Activated naive CD4-positive, alpha-beta T cell treated with anti-CD3 and anti-CD28 coated beads, Interleukin-2, amount 50 U/mL, for 16 hours (primary cell): Measurements from ENCODE around the gene ZBTB26.
A peak's percentile ranks its signal among the peaks of the same experiment; 100 is the strongest.

Experiments used
- DNase-seq: peaks from one replicate; pipeline ENCODE4 v3.0.0-alpha.2; 2020

The ZBTB26 gene, protein sequence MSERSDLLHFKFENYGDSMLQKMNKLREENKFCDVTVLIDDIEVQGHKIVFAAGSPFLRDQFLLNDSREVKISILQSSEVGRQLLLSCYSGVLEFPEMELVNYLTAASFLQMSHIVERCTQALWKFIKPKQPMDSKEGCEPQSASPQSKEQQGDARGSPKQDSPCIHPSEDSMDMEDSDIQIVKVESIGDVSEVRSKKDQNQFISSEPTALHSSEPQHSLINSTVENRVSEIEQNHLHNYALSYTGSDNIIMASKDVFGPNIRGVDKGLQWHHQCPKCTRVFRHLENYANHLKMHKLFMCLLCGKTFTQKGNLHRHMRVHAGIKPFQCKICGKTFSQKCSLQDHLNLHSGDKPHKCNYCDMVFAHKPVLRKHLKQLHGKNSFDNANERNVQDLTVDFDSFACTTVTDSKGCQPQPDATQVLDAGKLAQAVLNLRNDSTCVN

DNA sequence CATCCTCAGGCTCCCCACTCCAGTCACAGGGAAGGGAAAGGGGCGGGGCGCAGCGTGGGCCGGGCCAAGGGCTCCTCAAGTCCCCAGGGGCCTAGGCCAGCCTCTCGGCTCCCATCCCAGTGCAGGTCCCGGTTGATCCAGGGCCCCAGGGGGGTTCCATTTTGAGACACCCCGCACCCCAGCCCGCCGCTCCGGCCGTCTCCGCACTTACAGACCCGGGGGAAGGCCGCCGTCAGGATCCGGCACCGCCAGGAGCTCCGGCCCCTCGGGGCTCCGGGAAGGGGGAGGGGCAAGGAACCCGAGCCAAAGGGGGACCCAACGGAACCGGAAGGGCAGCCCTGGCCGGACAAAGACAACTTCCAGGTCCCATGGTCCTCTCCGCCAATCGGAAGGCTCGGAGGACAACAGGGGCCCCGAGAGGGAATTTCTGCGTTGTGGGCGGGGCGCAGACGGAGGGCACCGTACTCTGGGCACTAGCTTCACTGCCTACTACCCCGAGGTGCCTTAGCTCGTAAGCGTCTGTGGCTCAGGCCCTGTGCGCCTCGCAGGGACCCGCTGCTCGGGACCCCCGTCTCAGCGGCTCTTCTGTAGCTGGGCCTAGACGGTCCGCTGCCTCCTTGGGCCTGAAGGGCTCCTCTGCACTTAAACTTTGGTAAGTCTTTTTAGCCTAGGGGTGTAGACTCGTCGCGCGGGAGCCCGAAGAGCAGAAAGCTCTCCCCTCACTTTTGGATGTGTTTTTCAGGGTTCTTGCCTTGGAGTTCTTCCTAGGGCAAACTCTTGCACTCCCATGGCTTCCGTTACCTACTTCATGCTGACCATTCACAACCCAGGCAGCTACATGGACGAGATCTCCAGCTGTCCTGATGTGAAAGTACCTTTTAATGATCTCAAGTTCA, at the start of gene ZBTB26:
ZBTB26 (minus strand) TSS at position 287 of the 896 bp plus-strand sequence. CDS start 11,578 bp downstream, outside the sequence.
- peak; percentile 88 for DNase-seq

GRCh38 chr9:122978601-122979000, 47.3 kb upstream of the ZBTB26 start:
- DNase-seq, result no peak

DNA sequence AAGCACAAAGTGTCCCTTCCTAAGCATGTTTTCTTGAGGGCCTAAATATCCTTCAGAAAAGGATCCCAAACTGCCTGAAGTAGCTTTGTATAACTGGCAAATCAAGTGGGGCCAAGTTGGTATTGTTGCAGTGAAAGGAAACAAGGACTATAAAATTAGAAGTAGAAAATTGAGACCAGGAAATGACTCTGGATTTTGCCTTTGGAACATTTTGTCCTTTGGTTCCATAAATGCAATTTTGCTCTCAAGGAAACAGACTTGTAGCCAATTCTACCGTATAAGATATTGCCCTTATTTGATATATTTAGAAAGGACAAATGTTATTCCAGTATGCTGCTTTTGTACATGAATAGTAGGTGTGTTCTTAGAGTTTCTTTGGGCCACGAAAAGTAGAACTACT, 43.9 kb upstream of the ZBTB26 start:
- DNase-seq, result no peak

DNA sequence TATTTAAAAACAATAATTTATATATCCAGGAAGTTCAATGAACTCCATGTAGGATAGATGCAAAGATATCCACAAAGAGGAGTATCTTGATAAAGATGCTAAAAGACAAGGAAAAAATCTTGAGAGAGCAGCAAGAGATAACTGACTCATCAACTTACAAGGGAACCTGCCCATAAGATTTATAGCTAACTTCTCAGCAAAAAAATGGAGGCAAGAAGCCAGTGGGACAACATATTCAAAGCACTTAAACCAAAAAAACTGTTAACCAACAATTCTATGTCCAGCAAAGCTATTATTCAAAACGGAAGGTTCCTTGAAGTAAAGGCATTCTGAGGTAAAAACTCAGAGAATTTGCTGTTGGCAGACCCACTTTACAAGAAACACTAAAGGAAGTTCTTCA, 29.8 kb upstream of the ZBTB26 start:
- DNase-seq, result no peak

DNA sequence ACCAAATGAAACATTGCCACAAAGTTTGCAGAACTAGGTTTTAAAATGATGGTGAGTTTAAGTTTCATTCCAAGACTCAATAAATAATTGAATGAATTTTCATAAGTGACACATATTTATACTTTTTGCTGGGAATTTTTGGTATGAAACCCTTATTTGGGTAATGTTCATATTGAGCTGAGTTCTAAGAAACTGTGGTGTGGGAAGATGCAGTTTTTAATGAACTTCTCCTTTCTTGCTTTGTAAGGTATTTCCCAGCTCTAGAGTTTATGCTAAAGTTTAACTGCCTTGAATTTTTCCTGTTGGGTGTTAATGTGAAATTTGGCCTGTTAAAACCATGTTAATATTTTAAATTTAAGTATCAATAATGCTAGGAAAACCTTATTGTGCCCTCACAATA, 24.6 kb upstream of the ZBTB26 start:
- no peak for DNase-seq

DNA sequence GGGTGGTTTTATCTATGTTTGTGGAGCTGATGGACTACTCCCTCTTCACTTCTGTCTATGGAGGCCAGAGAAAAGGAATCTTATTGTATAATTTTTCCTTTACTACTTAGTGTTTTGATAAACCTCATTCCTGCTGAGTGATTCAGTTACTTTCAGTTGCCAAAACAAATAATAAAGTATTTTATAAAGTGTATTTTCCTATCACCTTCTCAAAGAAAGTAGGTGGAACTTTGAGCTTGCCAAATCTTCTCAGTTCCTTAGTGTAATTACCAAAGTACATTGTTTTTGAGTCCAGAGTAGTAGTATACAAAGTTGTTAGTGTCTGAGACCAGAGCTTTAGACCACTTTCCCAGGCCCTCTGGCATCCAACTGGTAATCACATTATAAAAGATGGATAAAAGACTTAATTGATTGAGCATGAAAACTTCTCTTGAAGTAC, 23.0 kb upstream of the ZBTB26 start:
- no peak for DNase-seq

DNA sequence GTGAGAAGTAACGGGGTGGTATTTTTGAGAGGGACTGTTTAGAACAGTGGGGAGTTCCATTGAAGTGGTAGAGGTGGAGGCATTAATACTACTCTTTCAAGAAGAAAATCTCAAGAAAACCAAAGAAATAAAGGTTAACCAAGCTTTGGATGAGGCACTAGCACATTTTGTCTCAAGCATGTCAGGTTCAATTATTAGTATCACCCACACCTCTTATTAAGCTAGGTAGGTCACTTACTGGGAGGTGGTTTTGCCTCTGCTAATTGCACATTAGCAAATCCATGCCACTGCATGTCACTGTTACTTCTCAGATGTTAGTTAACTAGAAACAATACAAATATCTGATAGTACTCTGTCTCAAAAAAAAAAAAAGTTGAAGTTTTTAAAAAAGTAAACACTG, 19.7 kb upstream of the ZBTB26 start:
- DNase-seq, result no peak

DNA sequence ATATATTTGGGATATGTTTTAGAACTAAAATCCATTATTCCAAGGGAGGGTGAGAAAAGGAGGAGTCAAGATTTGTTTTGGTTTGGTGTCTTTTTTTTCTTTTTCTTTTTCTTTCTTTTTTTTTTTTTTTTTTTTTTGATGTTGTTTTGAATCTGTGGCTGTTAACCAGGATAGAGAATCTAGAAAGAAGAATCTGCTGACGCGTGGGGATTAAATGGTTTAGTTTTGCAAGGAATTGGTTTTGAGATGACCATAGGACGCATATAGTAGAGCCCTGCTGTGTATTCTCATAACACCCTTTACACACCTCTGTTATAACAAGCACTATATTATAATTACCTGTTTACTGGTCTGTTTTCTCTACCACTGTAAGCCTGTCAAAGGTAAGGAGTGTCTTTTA, 19.0 kb upstream of the ZBTB26 start:
- no peak for DNase-seq

GRCh38 chr9:122949696-122950095, 18.4 kb upstream of the ZBTB26 start:
- no peak for DNase-seq

DNA sequence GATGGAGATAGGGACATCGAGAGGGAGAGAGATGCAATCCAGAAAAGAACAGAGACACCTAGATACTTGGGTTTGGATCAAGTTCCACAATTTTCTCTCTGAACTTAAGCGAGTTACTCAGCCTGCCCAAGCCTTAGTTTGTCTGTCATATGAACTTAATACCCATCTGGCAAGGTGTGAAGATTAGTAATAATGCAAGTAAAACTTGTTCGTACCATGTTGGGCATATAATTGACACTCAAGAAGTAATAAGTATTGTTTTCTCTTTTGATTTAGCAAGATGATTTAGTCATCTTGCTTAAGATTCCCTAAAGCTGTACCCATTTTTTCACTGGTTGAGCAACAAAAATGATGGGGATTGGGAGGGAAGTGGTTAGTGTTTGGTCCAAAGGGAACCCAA, 17.0 kb upstream of the ZBTB26 start:
- no peak for DNase-seq

DNA sequence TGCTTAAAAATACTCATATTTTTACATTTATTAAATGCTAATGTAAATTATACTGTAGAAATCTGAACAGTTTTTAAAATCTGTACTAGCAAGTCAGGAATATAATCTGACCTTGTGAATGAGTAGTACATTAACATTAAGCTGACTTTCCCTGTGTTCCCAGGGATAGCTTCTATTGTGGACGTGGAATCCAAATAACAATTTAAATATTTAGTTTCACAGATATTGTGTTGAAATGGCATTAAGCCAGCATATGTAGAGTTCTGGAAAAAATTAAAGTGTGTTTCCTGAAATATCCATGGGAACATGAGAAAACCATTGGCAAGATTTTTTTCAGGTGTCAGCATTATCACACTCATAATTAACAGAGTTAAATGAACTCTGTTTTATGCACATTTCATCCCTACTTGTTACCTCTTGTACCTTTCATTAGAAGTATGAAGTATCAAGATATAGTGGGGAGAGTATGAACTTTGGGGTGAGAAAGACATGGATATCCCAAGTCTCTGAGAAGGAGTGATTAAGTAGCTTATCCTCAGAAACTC, 15.2 kb upstream of the ZBTB26 start:
- DNase-seq, result no peak

DNA sequence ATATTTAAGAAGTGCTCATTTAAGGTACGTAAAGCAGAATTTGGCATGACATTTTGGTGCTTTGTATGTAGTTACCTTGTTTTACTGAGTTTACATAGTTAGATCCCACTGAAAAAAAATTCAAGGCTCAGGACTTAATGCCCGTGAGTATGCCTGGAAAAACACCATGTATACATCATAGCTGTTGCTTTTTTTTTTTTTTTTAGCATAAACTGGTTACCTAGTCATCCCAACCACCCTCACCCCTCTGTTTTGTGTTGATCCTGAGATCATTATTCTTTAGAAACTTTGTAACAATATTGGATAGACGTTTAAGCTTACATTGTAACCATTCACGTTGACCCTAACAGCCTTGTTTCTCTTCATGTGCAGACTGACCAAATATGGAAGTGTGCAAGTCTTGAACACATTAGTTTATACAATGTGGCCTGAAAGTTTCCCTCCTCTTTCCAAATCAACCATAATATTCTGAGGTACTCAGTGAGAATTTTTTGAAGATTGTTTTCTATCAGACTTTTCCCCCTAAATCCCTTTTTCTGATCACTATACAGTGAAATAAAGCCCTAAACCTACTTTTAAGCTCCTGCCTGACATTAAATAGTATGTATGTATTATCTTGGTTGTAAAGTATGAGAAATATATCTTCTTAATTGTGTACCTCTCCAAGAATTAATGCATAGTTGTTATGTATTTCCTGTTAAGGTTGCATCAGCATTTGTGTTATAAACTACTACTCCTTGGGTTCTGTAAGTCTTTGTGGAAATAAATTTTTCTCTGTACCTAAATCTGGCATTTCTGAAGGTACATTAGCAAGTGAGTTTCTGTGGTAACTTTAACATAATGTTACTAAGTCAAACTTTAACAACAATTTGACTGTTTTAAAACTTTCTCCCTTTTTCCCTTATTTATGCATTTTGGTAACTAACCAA, 13.9 kb upstream of the ZBTB26 start:
- DNase-seq, result no peak

DNA sequence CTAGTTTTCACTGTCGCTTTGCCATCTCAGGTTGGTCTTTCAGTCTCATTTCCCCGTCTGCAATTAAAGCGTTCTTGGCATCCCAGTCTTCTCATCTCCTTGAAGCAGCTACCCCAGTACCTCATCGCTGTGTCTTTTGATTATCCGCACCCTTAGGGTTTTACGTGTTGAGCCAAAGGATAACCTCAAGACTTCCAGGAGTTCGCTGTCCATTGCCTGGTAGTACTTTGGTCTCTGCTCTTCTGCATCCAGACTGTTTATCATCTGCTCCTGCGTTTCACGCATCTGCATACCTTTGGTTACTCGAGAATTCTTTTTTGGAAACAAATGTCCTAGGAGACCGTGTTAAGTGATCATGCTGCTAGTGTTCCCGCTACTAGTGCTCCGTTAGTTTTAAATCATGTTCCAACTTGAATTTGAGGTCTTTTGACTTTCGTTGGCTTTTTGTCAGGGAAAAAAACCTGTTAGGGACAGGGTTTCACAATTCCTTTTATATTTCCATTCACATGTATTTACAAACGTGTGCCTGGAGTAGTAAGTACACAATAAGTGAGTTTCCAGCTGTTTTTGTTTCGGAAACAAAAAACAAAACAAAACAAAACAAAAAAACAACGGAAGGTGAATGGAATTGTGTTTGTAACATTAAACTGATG, 10.4 kb upstream of the ZBTB26 start:
- DNase-seq, result no peak

DNA sequence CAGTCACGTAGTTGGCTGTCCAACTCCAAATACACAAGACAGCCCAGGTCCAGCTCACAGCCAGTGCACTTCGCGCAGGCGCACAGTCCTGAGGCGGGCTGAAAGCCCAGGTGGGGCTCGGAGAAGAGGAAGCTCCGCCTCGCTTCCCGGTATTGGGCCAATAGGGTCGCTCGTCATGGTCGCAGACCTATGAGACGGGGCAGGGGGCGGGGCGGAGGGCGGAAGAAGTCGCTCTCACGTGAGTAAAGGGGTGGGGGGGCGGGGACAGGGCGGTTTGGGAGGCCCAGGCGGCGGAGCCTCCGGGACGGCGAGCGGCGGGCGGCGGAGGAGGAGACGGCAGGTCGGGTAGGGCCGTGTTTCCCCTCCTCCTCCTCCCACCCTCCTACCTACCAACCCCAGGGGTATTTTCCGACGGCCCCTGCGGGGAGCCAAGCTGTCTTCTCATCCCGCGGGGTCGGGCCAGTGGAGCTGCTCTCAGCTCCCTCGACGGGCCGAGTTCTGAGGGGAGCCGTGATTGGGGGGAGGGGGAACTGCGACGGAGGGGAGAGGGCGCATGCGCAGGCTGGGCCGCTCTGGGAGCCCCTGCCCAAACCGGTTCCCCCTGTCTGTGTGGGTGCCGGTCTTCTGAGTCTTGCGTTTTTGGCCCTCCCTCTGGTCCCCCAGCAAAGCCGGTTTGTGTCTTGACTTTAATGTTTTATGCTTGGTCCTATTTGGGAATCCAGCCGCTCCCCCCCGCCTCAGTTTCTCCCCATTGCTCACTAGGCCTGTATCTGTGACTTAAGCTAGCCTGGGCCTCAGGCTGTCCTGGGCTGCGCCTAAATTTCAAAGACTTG, 9.7 kb upstream of the ZBTB26 start, which contains the start of gene RABGAP1:
RABGAP1 (plus strand) TSS at position 272 of the 833 bp plus-strand sequence. CDS start 16,040 bp downstream, outside the sequence.
- DNase-seq, result peak; percentile 99

- no peak for DNase-seq
Measured at GRCh38 chr9:122940454-122940748, 9.1 kb upstream of the ZBTB26 start.

DNA sequence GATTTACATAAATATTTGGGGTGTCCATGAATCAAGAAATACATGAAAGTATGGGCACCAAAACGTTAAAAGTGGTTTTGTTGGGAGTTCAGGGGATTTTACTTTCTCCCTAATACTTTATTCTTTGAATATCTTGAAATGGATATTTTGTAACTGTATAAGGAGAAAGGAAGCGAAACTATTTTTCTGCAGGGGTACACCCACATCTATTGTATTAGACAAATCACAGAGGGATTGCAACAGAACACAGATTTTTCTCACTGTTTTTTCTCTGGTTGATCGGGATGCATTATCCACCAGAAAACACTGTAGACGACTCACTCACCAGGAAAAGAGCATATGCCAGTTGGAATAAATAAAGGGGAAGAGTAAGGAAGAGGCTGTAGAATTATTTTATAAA, 8.3 kb upstream of the ZBTB26 start:
- DNase-seq, result no peak

GRCh38 chr9:122936883-122937282, 5.6 kb upstream of the ZBTB26 start:
- no peak for DNase-seq

DNA sequence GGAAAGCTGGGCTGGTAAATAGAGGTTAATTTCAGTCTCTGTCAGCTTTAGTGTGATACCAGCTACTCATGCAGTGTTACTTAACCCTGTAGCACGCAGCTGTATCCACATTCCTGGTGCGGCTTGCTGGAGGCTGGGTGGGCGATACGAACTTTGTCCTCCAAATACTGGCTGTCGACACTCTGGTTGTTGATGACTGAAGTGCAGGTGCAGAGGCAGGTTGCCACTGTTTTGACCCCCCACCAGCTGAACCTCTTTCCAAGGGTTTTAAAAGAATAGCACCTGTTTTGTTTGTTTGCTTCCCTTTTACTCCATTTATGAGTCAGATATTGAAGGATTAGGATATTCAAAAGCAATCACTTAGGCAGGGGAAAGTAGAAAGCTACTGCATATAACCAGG, 5.2 kb upstream of the ZBTB26 start:
- DNase-seq, result no peak

DNA sequence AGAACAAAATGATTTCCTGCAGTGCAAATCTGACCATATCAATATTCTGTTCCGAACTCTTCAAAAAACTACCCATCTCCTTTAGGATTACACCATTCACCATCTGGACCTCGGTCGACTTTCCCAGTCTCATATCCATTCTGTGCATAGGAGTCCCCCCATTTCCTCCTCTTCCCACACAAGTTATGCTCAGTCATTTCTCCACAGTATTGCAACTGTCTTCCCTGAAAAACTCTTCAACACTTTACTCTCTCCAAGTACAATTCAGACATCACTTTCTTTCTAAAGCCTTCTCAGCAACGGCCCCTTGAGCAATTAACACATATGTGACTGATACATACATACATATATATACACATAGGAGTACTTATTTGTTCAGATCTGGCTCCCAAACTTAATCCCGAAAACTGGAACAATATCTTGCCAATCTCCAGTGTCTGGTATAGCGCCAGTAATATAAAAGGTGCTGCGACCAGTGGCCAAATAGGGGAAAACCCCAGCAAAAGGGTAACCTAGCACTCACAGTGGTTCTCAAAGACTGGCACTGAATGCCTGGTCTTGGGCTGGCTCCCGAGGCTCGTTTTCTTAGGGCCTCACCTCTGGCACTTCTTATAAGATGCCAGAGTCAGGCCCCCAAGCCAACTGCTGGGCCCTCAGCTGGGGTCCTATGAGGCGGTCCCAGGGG, 629 bp downstream of the ZBTB26 start:
- no peak for DNase-seq

DNA sequence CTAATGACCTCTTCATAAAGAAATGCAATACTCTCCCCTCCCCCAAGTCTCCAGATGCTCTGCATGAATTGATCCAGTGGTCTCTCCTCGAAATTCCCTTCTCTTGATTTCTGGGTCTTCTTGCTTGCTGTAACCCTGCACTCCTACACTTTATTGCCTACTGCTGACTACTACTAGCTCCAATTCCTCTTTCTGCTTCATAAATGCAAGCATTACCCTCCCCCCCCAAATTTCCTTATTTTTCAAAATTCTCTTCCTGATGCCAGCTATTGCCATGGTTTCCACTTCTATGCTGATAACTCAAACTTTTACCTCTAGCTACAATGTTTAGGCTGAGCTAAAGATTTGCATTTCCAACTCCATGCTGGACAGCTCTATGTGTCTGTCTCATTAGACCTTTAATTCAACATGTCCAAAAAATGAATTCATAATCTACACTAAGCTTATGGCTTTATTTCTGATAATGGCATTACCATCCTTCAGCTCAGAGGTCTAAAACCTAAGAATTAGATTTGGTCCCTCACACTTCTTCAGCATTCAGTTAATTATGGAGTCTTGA, 1.4 kb downstream of the ZBTB26 start:
- no peak for DNase-seq
